Measurements from ENCODE around the gene AMBP.

Gene AMBP

DNA sequence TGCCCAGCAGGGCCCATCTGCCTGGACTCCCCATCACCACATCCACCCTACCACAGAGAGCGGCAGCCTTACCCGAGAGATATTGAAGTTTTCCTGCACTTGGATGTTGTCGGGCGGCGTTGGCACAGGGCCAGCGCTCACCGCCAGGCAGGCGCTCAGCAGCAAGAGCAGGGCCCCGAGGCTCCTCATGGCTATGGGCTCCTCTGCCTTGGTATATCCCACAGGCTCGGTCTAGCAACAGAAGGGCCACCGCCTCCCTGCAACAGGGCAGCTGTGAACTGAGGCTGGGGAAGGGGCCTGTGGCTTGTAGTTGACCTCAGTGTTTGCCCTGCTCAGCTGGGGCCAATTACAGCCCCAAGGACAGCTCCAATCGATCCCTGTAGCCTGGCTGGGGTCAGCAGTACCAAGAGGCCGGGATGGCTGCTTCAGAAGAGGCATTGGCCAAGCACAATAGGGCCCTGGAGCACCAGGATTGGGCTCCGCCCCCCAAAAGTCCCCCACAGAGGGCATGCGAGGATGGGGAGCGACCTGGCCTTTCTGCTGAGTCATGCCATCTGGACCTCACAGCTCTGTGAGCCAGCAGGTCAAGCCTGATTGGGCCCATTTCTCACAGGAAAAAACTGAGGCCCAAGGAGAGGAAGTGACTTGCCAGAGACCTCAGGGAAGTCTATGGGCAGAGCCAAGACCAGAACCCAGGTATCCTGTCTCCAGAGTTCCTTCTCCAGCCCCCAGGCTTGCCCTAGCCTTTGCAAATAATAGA is at the start of gene AMBP:
AMBP (minus strand) TSS at position 280 of the 760 bp plus-strand sequence; CDS start at position 189, 91 bp downstream.
- no peak for DNase-seq

DNA sequence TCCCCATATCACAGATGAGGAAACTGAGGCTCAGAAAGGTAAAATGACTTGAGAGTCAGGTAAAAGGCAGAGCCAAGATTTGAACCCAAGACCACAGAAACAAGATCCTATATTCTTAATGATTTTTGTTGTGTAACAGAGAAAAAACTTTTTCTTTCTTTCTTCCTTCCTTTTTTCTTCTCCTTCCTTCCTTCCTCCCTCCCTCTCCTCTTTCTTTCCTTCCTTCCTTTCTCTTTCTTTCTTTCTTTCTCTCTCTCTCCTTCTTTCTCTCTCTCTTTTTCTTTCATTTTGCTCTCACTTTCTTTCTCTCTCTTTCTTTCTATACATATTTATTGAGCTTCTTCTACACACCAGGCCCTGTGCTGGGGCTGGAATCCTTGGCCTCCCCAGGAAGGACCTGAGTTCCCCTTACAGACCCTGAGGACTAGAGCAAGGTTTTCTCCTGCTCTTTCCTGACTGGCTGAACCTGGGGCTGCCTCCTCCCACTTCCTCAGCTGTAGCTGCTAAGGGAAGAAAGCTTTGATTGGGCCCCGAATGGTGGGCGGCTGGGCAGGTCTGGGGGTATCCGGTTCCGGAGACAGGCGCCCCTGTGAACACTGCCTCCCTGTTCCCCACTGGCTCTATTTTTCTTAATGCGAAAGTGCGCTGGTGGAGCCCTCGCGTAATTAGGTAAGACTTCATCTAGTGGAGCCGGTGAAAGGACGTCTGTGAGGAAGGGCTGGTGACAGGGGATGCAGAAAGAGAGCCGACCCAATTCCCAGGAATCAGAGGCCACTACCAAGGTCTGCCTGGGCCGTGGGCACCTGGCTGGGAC is 48.4 kb upstream of the AMBP start:
- DNase-seq = no peak

DNA sequence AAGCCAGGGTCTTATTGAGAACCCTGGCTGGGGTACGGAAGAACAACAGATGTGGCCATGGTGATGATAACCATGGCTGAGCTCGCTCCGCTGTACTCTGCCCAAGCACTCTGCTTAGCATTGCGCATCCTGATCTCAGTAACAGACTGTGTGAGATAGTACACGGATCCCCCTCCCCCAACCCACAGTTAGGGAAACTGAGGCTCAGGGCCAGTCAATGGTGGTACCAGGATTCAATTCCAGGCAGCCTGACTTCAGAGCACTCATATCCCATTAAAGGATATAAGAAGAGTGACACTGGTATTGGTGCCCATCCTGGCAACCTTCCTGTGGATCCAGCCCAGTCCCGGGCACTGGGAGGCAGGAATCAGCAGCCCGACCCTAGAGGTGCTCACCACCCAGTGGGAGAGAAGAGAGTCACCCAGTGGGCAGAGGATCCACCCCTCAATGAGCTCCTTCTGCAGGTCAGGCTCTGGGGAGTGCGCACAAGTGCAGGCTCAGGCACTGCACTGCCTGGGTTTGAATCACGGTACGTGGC is 47.4 kb upstream of the AMBP start:
- DNase-seq = no peak

DNA sequence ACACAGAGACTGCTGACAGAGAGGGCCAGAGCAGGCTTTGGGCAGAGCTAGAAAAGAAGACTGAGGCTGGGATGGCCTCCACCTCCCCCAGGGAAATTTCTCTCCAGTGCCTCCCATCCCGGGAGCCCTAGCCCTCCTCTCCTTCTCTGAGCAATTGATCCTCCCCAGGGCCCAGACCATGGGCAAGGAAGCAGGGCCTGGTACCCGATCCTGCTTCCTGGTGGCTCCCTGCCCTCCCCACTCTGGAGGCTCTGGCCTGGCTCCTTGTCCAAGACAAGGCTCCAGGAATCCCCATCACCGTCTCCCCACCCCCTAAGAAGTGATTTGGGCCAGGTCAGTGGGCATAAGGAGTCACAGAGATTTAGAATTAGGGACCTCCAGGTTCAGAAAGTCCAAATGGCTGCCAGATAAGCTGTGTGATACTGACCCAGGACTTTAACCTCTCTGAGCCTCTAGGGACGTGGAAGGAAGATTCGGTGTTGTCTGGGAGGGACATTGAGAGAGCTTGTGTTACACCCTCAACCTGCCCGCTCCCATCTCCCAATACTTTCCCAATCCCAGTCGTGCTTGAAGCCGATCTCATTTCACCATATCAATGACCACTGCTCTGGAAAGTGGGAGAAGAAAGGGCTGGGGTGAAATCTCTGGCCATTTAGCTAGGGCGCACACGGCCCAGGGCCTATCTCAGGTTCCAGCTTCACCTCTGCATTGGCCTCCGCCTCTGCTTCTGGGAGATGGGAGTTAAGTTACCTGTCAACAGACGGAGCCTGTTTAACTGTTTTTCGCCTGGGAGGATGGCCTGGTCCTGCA is 46.8 kb upstream of the AMBP start:
- DNase-seq = no peak

DNA sequence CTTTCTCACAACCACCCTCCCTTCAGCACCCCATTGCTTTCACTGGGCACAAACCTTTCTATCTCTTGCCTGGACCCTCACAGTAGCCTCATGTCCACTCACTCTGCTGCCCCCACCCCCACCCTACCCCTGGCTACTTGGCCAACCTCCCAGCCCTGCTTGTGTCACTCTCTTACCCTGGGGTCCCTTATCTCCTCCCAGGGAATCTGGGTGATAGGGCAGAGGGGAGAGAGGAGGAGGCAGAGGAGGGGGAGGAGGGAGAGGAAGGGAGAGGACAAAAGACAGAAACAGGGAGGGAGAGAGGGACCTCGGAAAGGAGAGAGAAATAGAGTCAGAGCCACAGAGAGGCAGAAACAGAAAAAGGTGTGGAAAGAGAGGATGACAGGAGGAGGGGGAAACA is 46.0 kb upstream of the AMBP start:
- DNase-seq = no peak

DNA sequence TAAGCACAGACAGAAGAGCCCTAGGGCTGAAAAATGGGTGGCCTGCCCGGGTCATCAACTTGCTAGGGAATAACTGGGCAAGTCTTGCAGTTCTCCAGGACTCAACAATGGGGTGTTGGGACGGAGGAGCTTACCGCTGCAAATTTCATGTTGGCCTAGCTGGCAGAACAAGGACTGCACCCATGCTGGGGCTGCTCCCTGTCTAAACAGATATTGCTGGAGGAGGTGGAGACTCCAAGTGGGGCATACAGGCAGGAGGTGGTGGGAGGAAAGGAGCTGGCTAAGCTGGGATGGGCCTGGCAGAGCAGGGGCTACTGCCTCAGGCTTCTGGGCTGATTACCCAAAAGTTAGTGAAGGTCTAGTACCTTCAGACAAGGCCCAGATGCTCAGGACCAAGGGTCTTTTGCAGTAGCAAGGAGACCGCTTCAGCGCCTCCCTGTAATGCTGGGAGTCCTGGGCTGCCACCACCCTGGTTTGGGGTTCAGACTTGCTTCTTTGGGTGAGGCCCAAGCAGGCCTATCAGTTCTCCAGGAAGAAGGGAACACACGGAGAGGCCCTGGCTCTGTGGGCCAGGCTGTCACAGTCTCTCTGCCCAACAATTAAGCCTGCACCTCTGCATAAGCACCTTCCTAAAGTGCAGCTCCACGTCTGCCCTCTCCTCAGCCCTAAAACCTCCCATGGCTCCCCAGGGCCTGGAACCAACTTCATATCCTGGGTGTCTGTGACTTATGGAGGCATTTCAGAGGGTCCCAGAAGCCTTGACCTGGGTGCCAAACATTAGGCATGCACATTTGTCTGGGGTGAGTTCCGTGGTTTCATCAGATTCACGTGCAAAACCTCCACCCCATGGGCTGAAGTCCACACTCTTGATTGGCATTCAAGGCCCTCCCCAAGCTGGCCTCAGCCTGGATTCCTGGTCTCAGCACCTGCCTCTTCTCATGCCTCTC is 45.2 kb upstream of the AMBP start:
- no peak for DNase-seq

DNA sequence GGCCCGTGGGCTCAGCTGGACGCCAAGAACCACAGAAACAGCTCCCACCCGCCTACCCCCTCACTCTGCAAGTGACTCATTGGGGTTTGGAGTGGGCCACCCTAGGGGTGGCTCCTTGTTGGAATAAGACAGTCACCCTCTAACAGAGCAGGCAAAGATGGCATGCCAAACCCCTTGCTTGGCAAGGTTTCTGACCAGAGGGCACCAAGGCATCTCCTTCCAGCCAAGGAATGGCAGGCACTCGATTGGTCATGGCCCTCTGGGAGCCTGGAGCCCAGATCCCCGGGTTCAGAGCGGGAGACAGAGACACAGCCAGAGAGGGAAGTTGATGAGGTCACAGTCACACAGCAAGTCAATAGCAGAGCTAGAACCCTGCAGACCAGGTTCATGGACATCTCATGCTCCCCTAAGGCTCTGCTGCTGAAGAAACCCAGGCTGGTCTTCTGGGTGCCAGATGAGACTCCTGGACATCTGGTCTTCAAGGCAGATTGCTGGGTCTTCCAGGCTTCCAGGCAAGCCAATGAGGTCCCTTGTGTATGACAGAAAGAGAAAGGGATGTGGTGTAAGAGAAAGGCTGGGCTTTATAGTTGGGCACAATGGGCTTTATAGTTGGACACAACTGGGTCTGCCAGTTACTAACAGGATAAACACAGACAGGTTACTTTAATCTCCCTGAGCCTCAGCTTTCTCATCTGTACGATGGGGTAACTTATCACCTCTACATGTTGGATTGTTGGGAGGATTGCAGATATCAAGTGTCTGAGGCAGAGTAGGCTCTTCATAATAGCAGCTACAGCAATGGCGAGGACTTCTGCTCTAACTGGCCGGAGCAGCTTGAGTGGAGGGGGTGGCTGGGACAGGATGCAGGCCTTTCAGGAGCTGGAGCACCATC is 44.3 kb upstream of the AMBP start:
- no peak for DNase-seq

DNA sequence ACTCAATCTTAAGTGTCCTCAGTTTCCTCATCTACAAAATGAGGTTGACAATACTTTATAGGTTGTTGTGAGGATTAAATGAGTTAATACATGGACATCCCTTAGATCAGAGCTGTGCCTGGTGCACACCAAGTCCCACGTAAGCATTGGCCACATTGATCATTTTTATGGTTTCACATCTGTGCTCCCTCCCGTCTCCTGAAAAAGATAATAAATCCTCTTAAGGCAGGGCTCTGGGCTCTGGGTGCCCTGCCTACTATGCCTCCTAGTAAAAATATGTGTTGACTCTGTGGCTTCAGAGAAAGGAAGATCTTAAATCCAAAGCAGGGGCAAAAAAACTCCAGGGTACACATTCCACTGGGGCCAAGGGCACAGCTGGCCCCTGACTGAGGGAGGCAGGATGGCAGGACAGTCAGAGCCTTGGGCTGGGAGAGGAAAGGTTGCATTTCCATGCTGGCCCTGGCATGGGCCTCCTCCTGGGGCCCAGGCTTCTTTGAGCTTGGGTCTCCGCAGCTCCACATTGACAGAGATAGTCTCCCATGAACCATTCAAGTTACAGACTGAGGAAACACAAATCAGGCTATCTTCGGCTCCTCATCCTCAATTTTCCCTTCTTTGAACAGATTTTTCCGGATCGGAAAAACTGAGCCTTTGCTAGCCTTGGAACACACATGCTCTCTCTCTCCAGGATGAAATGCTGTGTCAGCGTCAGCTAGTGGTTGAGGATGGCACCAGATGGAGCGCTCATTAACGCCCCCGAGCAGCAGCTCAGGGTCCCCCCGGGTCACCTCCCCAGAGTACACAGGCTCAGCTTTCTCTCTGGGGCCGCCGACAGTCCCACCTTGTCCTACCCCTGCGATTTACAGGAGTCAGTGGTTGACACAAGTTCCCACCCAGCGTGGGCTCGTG is 43.4 kb upstream of the AMBP start:
- no peak for DNase-seq

DNA sequence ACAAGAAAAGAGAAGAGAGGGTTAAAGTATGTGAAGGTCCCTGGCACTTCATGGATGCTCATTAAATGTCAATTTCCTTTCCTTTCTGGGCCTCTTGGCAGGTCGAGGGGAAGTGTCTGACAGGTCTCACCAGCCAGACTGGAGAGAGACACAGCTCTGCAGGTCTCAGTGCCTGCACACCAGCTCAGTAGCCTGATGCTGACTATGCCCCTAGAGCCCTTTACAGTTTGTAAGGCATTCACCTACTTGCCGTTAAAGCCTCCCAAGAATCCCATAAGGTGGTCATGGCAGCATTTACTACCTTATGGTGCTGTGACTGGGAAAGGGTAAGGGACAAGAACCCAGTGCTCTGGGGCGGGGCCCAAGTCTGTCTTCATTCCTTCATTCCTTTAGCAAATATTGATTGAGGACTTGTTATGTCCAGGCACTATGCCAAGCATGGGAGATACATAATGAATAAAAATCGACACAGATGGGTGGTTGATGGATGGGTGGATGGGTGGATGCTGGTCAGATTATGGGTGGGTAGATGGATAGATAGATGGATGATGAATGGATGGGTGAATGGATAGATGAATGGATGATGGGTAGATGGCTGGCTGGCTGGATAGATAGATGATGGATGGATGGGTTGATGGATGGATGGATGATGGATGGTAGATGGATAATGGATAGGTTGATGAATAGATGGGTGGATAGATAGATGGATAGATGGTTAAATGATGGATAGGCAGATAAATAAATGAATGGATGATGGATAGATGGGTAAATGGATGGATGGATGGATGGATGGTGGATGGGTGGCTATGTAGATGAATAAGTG is 42.3 kb upstream of the AMBP start:
- no peak for DNase-seq

DNA sequence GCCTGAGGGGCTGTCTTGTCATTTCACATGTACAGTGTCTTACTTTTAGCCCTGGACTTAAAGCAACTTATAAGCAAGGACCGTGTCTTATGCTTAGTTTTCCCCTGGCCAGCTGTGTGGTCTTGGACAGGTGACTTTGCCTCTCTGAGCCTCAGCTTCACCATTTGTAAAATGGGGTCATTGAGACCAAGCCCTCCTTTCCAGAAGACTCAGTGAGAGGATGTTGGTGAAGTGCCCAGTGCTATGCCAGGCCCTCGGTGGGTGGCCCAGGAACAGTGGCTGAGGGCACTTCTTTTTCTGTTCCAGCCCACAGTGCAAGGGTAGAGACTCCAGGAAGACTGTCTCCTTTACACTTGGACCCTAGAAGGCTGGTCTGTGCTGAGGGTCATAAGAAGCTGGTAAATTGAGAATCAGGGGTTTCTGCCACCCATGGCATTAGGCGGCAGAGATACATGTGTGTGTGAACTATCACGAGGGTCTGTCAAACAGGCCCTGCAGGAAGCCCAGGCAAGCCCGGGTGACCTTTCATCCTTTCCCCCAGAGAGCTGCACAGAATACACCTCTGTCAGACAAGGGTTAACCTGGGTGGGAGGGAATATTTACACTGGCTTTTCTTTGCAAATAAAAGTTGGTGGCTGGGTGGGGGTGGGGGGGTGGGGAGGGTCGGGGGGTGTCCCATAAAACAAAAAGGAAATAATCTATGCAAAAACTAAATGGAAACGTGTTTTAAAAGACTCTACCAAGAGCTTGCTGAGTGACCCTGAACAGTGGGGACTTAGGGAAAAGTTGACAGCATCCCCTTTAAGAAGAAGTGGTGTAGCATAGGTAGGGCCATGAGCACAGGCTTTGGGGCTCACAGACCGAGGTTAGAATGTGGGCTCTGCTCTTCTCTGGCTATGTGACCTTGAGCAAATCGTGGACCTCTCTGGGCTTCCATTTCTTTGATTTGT is 41.4 kb upstream of the AMBP start:
- no peak for DNase-seq

DNA sequence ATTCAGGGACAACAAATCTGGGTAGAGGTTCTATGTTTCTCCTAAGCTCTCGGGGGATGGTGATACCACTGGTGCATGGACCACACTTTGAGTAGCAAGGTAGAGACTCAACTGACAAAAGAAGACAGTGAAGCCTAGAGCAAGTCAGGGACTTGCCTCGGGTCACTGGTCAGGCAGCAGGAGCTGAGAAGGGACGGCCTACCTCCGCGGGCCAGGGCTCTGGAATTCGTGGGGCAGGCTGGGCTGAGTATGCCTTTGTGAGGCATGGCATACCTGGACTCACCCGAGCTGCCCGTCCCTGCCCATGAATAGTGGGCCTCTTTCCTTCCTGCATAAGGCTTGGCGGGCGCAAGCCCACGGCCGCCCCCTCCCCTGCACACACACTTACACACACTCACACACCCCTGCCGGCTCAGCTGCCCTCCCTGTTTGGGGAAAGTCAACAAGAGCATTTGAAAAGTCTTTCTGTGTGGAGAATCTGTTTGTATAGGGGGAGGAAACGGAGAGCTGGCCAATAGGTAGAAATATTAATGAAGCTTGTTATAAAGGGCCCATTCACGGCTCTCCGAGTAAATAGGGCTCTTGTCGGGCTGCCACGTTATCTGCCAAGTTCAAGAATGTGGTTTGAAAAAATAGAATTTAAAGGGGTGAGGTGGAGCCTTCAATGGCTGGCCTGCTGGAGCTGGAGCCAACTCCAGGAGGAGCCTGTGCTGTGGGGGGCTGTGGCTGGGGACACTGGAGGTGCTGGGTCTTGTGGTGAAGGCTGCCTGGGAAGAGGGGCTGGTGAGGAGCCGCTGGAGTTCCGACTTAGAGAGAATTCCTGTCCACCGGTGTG is 40.1 kb upstream of the AMBP start:
- no peak for DNase-seq

DNA sequence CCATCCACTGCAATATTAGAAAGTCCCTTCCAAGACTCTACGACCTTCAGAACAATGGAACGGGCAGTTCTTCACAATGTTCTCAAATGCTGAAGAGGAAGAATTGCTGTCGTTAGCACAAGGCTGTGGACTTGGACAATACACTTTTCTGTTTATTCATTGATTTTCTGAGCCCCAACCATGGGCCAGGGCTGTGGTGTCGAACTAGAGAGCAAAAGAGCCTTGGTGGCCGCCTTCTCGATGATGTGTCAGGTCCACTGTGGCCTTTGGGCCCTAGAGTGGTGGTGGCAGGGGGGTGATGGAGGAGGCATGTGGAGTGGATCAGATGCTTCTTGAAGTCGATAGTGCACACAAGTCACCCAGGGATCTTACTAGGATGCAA is 39.5 kb upstream of the AMBP start:
- DNase-seq = no peak

DNA sequence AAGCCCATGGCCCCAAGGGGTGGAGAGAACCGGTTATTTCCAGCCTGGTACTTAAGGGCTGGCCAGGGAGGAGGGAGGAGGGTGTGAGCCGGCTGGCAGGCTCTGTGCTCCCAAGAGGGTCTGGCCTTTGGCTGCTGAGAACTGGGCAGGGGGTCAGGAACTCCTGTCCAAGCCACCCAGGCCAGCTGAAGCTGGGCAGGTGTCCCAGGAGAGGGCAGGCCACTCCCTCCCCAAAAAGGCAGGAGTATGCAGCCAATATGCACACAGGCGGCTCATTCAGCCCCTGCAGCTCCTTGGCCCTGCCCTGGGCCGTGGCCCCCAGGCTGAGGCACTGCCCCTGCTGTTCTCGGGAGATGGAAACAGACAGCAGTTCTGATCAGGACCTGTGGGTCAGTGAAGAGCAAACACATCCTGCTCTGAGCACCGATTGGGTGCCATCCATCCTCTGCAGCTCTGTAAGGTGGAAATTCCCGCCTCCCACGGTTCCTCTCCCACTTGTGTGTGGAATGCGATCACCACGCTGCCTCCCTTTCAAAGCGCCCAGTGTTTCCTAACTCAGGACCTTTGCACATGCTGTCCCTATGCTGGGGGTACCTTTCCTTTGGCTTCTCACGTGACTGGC is 38.1 kb upstream of the AMBP start:
- no peak for DNase-seq

DNA sequence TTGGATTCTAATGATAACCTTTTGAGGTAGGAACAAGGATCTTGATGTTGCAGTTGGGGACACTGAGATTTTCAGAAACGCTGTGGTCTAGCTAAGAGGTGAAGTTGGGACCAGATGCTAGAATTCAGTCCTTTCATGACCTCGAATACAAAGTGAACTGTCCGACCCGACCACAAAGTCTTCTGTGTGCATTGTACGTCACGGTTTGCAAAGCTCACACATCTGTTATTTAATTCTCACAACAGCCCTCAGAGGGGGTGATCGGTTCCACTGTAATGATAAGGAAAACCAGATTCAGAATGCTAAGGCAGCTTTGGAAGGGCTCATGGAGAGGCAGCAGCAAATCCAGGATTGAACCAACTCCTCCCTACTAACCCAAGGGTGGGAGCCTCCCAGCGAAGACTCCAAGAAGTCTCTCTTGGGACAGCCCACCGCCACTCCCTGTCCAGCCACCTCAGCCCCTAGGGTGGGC is 37.6 kb upstream of the AMBP start:
- no peak for DNase-seq

DNA sequence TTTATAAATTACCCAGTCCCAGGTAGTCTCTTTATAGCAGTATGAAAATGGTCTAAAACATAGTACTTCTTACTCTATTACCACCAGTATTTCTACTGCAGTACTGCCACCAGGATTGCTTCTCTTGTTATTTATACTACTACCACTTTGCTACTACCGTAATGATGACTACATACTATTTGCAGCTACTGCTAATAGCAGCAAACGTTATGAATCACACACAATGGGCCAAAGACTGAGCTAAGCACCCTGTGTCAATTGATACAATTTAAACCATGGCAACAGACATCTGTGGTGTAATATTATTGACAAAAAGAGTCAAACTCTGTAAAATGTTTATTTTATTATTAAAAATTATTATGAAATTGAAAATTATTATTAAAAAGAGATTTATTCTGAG is 36.3 kb upstream of the AMBP start:
- DNase-seq = no peak

All from Kasumi-1 (cell line).